Kidney (tissue), 14 donors: ENCODE data around the gene LACRT. TPM values are rescaled to one million over a fixed set of nuclear protein-coding genes. Genes with fewer than 3 reads are reported as not detected.

Experiments
- DNase-seq, 5 donors: peaks; one replicate each; pipeline ENCODE4 v3.0.0-alpha.2; 2013 to 2020
- FAIRE-seq: peaks from 2 replicates; lab custom pipeline; 2012; peaks lifted over from hg19 to GRCh38; lab: Jason Lieb, UNC
- H3K27ac ChIP-seq, 2 donors: one replicate each; pipeline ENCODE4 v1.7.0; 2013; ENCODE audit warnings: low read depth in 2 of 2, low read length in 2 of 2, inconsistent platforms in 1 of 2
- H3K27me3 ChIP-seq: one replicate; pipeline ENCODE4 v1.7.1; 2013; ENCODE audit warnings: low read length, inconsistent platforms; ENCODE audit not compliant: control insufficient read depth, insufficient read depth
- H3K36me3 ChIP-seq, 3 donors: one replicate each; pipeline versions ENCODE4 v1.7.0 to v1.7.1; 2013; ENCODE audit warnings: low read length in 3 of 3, control low read depth in 1 of 3, inconsistent platforms in 1 of 3; ENCODE audit not compliant: insufficient read depth in 3 of 3, control insufficient read depth in 2 of 3
- H3K4me1 ChIP-seq, 3 donors: one replicate each; pipeline versions ENCODE4 v1.7.0 to v1.7.1; 2013; ENCODE audit warnings: low read length in 3 of 3, inconsistent platforms in 1 of 3, low read depth in 1 of 3; ENCODE audit not compliant: control insufficient read depth in 2 of 3, insufficient read depth in 2 of 3
- H3K4me3 ChIP-seq, 3 donors: one replicate each; pipeline versions ENCODE4 v1.7.0 to v1.8.1; 2013; ENCODE audit warnings: low read length in 3 of 3, control low read depth in 1 of 3, inconsistent platforms in 1 of 3
- H3K9ac ChIP-seq, 3 donors: one replicate each; pipeline versions ENCODE4 v1.7.0 to v1.7.1; 2013; ENCODE audit warnings: low read length in 3 of 3, control low read depth in 1 of 3, inconsistent platforms in 1 of 3
- H3K9me3 ChIP-seq, 3 donors: one replicate each; pipeline versions ENCODE4 v1.7.0 to v1.7.1; 2013; ENCODE audit warnings: low read length in 3 of 3, control low read depth in 1 of 3, inconsistent platforms in 1 of 3; ENCODE audit not compliant: control insufficient read depth in 2 of 3, insufficient read depth in 1 of 3
- CTCF ChIP-seq: IDR thresholded peaks from 3 replicates; pipeline ENCODE4 v1.5.1; 2012; ENCODE audit warnings: mild to moderate bottlenecking, moderate library complexity, borderline replicate concordance; ENCODE audit not compliant: insufficient read depth; ENCODE audit errors: extremely low read depth
- intact Hi-C: fragments of 100-400 bp; cut with DNase I; formaldehyde crosslinking; loops from one replicate; pipeline ENCODE4 v1.11.1; 2022
- polyA plus RNA-seq: library from polyadenylated mRNA; stranded (reverse); fragments of 350-450 nt; fragmentation: Illumina TruSeq; extraction: RNeasy Lipid Tissue Mini Kit (QIAGEN cat#74804); gene quantifications from one replicate; pipeline ENCODE4 v1.2.3, GENCODE V29; 2014; ENCODE audit warnings: low read depth, low replicate concordance; ENCODE audit not compliant: insufficient read depth
- total RNA-seq: library from RNA; stranded (reverse); fragmentation: NEBNext Ultra II Directional; extraction: Animal tissue kit (Norgen Biotek cat#: 25700); gene quantifications from one replicate; pipeline ENCODE4 v1.2.1, GENCODE V29; 2021
- donor health status: control.
- donor health status: control.
- donor health status: control.
- donor health status: control.
- donor health status: control.
- donor health status: DM: yes; HTN: yes; CAD: no.
- donor health status: Normal renal cell carcinoma (clear cell type).

LACRT gene
- total and polyA plus RNA-seq, 2 donors from 2014 or later, result not detected

- H3K9me3 ChIP-seq, result no peaks in the 10 kb centered on the region
- no peak overlapping the region for H3K9ac ChIP-seq
- no peak overlapping the region for H3K4me3 ChIP-seq
- intact Hi-C loops, result no loop called here
- TF ChIP-seq CTCF, result no peak
- no peaks in the 10 kb centered on the region for H3K27me3 ChIP-seq
- no peak for FAIRE-seq
- H3K4me1 ChIP-seq, result no peaks in the 10 kb centered on the region
- H3K27ac ChIP-seq, result no peak overlapping the region
- DNase-seq, result no peak
- H3K36me3 ChIP-seq, result no peaks in the 10 kb centered on the region
Observed at GRCh38 chr12:54654926-54655325, 20.2 kb upstream of the LACRT start.

- no peaks in the 10 kb centered on the region for H3K9me3 ChIP-seq
- intact Hi-C loops, result no loop called here
- no peak for FAIRE-seq
- H3K36me3 ChIP-seq, result no peaks in the 10 kb centered on the region
- H3K4me3 ChIP-seq, result no peak overlapping the region
- H3K27me3 ChIP-seq, result no peaks in the 10 kb centered on the region
- no peaks in the 10 kb centered on the region for H3K4me1 ChIP-seq
- H3K9ac ChIP-seq, result no peak overlapping the region
- no peak overlapping the region for H3K27ac ChIP-seq
- DNase-seq, result no peak
- TF ChIP-seq CTCF, result no peak
Observed at GRCh38 chr12:54653025-54653424, 18.3 kb upstream of the LACRT start.

- Histone ChIP-seq H3K4me1 (no peaks in the 10 kb centered on the region), H3K27me3 (no peaks in the 10 kb centered on the region), H3K36me3 (no peaks in the 10 kb centered on the region), H3K4me3 (no peak overlapping the region), H3K9ac (no peak overlapping the region), H3K27ac (no peak overlapping the region), H3K9me3 (no peaks in the 10 kb centered on the region)
- no peak for TF ChIP-seq CTCF
- DNase-seq (peak in 2 of 5 donors; percentile 28 to 55), FAIRE-seq (no peak)
- intact Hi-C loops, result no loop called here
Observed at GRCh38 chr12:54650889-54651288, 16.2 kb upstream of the LACRT start.

DNA sequence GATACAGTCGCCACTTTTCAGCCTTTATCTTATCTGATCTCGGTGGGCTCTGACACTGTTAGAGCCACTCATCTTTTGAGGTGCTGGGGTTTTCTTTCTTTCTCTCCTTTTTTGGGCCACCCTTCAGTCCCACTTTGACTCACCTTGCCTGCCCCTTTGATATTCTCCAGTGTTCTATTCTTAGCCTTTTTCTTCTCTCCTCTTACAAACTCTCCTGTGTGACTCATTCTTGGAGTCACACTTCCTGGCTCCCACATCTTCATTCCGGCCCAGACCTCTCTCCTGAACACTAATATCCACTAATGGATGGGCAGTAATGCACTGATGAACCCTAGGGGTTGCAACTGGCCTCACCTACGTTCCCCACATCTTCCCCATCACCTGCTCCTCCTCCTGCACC lies 15.7 kb upstream of the LACRT start:
- intact Hi-C loops, result no loop called here
- Histone ChIP-seq H3K4me3 (no peak overlapping the region), H3K9me3 (no peaks in the 10 kb centered on the region), H3K9ac (no peak overlapping the region), H3K36me3 (no peaks in the 10 kb centered on the region), H3K27ac (no peak overlapping the region), H3K27me3 (no peaks in the 10 kb centered on the region), H3K4me1 (no peaks in the 10 kb centered on the region)
- TF ChIP-seq CTCF, result no peak
- FAIRE-seq (no peak), DNase-seq (no peak)
